GM19193 (cell line): ENCODE results near the gene TMPRSS4.

ENCODE experiments used
- POLR2A ChIP-seq: IDR thresholded peaks from 4 replicates; pipeline ENCODE4 v1.6.1; 2011; ENCODE audit not compliant: insufficient read depth, insufficient read length; ENCODE audit errors: extremely low read depth

The TMPRSS4 gene

GRCh38 chr11:118145285-118146227 is 68.7 kb downstream of the TMPRSS4 start:
- no peak for TF ChIP-seq POLR2A

DNA sequence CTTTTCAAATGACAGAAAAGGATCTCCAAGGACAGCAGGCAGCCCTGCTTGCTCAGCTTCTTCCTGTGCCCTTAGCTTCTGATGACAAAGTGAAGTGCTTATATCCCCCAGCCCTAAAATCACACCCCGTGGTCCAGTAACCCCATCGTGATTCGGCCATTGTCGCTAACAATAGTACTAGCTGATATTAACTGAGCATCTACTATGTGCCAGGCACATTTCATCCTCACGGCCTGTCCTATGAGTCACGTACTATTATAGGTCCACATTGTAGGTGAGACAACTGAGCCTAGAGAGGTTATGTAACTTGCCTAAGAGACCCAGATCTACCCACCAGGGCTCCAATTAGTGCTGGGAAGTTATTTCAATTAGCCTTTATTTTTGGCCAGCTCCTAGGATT is 69.7 kb downstream of the TMPRSS4 start:
- no peak for TF ChIP-seq POLR2A

GRCh38 chr11:118147502-118147901 is 70.6 kb downstream of the TMPRSS4 start:
- TF ChIP-seq POLR2A, result no peak

- TF ChIP-seq POLR2A, result no peak
Observed at GRCh38 chr11:118148240-118148639, 71.4 kb downstream of the TMPRSS4 start.

- TF ChIP-seq POLR2A, result no peak
Observed at GRCh38 chr11:118148856-118149255, 72.0 kb downstream of the TMPRSS4 start.

DNA sequence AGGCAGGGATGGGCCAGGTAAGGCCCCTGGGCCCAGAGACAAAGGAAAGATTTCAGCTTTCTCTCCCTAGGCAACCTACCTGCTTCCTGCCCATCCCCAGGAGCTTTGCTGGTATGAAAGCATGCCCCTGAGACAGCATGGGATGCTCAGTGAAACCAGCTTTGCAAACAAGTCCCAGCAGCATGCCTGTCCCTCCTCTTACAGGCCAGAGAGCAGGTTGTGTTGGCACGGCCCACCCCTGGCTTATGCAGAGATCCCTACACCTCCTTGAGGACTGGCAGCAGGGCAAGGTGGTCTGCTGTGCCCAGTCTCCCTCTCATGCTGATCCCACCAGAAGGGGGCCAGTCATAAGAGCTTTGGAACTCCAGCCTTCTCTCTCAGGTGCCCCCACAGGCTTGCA is 72.6 kb downstream of the TMPRSS4 start:
- no peak for TF ChIP-seq POLR2A

- TF ChIP-seq POLR2A, result no peak
Observed at GRCh38 chr11:118151431-118151830, 74.6 kb downstream of the TMPRSS4 start.

GRCh38 chr11:118152020-118152551 is 75.2 kb downstream of the TMPRSS4 start:
- no peak for TF ChIP-seq POLR2A

DNA sequence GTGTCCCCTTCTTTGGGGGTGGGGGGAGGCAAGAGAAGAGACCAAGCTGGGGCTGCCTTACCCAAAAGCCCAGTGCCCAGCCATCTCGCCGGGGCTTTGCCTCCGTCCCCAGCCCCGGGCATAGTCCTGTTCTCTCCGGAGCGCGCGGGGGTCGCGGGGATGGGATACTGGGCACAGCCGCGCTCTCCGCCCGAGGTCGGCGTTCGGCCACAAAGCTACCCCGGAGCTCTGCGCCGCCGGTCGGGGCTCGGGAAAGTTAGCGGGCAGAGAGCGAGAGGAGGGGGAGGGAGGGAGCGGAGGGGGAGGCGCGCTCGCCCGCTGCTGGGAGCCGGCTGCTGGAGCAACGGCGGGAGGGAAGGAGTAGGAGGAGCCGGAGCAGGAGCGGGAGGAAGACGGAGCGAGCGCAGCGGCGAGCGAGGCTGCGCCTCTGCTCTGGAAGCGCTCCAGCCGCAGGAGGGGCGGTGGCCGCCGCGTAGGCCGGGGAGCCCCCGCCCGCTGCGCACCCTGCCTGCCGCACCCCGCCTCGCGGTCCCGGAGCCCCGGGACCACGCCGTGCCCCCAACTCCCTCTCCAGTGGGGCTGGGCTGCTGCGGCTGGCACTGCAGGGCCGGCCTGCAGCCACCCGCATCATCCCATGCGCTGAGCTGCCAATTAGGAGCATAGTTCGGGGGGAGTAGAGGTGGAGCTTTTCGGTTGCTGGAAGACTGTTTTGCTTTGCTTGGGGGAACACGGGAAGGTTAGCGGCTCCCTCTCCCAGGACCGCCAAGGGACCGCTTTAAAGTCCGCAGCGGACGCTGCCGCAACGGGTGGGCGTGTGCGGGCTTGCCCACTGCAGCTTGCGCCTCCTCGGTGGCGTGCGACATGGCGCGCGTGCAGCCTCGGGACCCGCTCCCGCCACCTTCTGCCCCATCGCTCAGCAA is 75.9 kb downstream of the TMPRSS4 start, which contains the start of gene SCN4B:
TSS of gene SCN4B (minus strand) at position 272 of the 920 bp plus-strand sequence. CDS start at position 122, 150 bp downstream.
- TF ChIP-seq POLR2A, result no peak

- no peak for TF ChIP-seq POLR2A
Observed at GRCh38 chr11:118153516-118153915, 76.6 kb downstream of the TMPRSS4 start.

GRCh38 chr11:118153976-118154375 is 77.1 kb downstream of the TMPRSS4 start:
- TF ChIP-seq POLR2A, result no peak

DNA sequence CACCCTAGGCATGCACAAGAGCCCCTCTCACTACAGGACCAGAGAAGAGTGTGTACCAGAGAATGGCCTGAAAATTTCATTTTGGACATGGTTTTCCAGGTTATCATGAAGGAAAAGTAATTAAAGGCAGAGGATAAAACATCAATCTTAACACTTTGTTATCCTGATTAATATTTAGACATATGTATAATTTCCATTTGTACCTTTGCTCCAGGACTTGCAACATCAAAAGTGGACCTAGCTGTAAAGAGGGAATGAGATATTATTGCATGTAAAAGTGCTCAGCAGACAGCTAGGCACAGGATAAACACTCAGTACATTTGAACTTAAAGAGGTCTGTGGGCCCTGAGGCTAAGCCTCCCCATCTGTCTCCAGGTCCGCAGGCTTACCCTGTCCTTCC is 77.8 kb downstream of the TMPRSS4 start:
- no peak for TF ChIP-seq POLR2A

GRCh38 chr11:118155776-118156530 is 79.1 kb downstream of the TMPRSS4 start:
- TF ChIP-seq POLR2A, result no peak

GRCh38 chr11:118156531-118157185 is 79.8 kb downstream of the TMPRSS4 start:
- no peak for TF ChIP-seq POLR2A
